Erythroblast (primary cell): ENCODE data around the gene MAD1L1.
"Not testable (repeated sequence)": the region's sequence is repeated elsewhere in the genome, so short reads cannot be mapped to it uniquely, and the experiment has no call there.

Experiments
- DNase-seq, 2 experiments: peaks; one replicate each; lab custom pipeline; 2025; lab: John Stamatoyannopoulos, UW
- GATA1 ChIP-seq: IDR thresholded peaks from 2 replicates; pipeline ENCODE4 v1.6.1; 2011; ENCODE audit warnings: low read depth, mild to moderate bottlenecking, control low read depth, low read length, moderate library complexity
- POLR2A ChIP-seq: IDR thresholded peaks from 2 replicates; pipeline ENCODE4 v1.6.1; 2011; ENCODE audit warnings: mild to moderate bottlenecking, low read length

MAD1L1 gene

DNA sequence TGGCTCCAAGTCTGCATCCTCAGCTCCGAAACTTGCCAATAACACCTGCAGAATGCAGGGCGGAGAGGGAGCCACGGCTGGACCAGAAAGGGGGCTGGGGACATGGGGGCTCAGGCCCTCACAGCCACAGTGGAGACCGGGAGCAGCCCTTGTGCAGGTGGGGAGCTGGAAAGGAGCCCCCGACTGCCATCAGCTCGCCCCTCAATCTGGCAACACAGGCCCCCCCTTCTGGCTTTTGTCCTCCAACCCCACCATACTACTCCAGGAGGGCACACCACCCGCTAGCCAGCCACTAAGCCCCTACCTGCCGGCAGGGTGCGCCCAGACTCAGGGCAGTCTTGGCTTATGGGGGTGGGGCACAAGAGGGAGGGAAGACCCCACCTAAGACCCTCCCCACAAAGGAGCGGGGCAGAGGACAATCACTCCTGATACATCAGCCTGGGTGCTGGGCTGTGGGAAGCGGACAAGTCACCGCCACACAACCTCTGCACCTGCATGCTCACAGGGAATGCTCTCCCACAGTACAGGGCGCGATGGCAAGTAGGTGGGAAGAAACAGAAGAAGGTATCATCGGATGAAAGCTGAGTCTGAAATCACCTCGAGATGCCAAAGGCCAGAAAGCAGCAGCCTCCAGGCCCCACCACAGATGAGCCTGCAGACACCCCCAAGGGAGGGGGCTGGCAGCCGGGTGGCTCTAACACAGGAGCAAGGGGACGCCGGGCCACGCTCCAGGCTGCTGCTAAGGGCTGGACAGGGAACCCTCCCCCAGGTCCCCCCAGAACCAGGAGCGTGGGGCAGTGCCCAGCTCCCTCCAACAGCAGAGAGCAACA lies 297.4 kb downstream of the MAD1L1 start:
- TF ChIP-seq POLR2A (no peak), GATA1 (no peak)
- no peak for DNase-seq

DNA sequence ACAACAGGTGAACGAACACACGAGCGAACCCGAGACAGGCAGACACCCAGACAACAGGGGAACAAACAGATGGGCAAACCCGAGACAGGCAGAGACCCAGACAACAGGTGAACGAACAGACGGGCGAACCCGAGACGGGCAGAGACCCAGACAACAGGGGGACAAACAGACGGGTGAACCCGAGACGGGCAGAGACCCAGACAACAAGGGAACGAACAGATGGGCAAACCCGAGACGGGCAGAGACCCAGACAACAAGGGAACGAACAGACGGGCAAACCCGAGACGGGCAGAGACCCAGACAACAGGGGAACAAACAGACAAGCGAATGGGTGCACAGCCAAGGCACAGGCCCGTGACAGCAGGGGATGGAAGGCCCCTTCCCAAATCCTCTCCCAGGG lies 298.0 kb downstream of the MAD1L1 start:
- TF ChIP-seq POLR2A (no peak), GATA1 (no peak)
- DNase-seq: no peak

DNA sequence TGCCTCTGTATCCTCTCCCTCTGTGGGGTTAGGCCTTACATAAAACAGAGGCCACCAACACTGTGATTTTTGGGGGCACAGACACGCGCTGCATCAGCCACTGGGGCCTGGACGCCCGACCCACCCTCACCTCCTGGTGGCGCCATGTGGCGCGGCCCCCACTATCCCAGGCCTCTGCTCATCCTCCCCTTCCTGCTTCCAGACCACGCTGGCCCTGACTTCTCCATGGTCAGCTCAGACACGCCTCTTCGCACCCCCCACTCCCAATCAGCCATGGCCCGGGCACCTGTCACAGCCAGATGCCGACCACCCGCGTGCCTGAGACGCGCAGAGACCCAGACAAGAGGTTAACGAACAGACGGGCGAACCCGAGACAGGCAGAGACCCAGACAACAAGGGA lies 298.7 kb downstream of the MAD1L1 start:
- TF ChIP-seq GATA1 (no peak), POLR2A (no peak)
- no peak for DNase-seq

DNA sequence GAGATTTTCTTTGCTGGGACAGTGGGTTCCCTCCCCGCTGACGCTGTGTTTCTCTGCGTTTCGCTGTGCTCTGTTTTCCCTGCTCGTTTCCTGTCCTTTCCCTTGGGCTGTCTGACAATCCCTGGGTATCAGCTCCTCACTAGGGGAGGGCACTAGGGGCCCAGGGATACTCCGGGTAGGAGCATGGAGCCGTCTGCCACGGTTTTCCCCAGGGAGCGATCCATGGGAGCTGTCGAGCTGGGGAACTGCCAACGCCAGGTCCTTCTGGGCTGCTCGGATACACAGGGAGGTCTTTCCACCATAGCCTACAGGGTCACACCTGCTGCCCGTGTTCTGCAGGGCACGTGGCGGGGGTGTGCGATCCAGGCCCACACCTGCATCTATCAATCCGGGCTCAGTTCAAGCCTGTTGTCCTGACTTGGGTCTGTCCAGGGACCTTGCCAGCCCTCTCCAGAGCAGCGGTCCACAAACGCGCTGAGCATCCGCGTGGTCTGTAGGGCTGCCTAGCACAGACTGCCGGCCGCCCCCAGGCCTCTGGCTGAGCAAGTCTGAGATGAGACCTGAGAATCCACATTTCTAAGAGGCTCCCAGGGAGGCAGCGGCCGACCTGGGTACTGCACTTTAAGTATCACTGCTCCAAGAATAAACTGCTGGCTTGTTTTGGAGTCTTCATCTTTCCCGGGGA lies 299.5 kb downstream of the MAD1L1 start:
- DNase-seq: no peak
- no peak for TF ChIP-seq POLR2A
- TF ChIP-seq GATA1: no peak

DNA sequence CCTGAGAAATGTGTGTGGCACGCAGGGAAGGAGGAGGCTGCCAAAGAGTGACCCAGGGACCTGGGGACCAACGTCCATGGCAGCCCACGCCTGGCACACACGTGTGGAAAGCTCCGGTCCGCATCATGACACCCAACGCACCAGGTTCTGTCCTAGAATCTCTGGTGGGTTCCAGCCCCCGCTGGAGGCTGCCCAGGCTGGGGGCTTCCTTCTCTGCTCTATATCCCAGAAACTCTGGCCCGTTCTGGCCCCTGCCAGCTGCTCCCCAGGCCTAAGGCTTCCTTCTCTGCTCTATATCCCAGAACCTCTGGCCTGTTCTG lies 300.8 kb downstream of the MAD1L1 start:
- TF ChIP-seq POLR2A (no peak), GATA1 (no peak)
- no peak for DNase-seq

DNA sequence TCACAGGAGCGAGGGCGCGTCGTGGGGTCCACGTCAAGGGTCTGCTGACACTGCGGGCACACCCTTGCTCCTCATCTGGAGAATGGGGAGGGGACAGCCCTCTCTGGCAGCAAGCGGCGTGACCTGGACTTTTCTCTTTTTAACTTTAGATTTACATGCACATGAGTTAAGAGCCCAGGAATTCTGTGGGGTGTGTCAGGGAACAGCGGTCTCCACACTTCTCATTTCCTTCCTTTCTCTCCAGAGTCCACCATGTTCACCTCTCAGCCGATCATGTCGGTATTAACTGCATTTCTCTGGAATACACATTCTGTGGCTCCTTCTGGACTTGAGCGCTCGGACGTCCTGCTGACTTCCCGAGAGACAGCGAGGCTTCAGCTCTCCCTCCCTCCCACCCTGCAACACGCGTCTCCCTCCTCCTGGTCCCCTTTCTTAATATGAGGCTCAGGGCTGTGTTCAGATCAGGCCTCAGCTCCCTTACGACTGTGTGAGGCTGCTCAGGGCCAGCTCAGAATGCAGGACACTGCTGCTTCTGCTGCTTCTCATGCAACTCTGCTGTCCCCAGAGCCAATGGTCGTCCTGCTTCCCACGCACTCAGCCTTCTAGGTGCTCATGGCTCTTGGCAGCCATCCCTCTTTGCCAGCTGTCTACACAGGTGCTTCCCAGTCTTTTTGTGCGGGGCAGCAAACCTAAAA lies 301.3 kb downstream of the MAD1L1 start:
- no peak for DNase-seq
- TF ChIP-seq GATA1: no peak
- TF ChIP-seq POLR2A: no peak

DNA sequence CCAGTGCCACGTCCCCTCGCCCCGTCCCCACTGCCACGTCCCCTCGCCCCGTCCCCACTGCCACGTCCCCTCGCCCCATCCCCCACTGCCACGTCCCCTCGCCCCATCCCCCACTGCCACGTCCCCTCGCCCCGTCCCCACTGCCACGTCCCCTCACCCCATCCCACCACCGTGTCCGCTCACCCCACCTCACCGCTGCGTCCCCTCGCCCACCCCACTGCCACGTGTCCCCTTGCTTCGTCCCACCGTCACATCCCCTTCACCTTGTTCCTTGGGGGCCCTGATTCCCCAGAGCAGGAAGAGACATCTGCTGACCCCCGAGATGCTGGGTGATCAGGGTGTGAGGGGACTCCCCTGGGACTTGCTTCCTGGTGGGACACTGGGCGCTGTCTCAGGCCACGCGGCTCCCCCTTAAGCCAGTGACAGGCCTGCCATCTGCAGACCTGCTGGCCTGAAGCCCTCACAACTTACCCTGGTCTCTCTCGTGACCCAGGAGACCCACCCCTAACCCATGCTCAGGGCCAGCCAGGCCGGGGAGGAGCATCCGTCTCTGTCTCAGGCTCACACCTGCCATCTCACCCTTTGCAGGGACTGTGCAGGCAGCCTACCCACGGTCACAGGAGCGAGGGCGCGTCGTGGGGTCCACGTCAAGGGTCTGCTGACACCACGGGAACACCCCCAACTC lies 302.2 kb downstream of the MAD1L1 start:
- no peak for DNase-seq
- TF ChIP-seq GATA1: no peak
- no peak for TF ChIP-seq POLR2A

DNA sequence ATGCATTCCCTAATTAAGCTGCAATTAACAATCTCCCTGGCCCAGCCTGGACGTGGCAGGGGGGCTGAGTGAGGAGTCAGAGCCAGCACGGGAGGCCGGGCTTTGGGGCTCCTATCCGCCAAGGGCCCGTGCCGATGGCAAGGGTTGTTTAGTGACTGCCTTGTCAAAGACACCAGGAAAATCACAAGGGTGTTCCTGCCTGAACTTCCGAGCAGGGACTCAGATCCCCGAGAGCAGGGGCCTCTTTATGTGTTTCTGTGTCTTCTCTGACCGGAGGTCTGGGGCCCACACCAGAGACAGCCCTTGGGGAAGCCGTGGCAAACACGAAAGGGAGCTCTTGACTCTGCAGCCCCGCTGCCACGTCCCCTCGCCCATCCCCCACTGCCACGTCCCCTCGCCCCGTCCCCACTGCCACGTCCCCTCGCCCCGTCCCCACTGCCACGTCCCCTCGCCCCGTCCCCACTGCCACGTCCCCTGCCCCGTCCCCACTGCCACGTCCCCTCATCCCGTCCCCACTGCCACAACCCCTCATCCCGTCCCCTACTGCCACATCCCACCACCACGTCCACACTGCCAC lies 303.3 kb downstream of the MAD1L1 start:
- DNase-seq: not testable (repeated sequence)

- no peak for DNase-seq
- no peak for TF ChIP-seq POLR2A
- no peak for TF ChIP-seq GATA1
These were observed 303.9 kb downstream of the MAD1L1 start for GRCh38 chr7:1928645-1929348.

GRCh38 chr7:1927937-1928644 lies 304.7 kb downstream of the MAD1L1 start:
- DNase-seq: no peak

DNA sequence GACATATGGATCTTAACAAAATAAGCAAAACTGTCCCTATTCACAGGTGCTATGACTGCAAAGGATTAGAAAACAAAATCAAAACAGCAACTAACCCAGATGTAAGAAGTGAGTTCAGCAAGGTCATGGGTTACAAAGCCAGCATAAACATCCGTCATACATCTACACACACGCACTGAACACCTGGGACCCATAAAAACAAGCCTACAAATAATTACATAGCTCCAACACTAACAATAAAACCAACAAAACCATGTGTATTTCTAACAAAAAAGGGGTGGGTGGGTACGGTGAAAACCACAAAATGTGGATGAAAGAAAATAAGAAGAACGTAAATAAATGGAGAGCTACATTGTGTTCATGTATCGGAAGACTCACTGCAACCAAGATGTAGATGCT lies 305.8 kb downstream of the MAD1L1 start:
- no peak for TF ChIP-seq POLR2A
- TF ChIP-seq GATA1: no peak

More at GRCh38 chr7:1927937-1928644, 304.7 kb downstream of the MAD1L1 start:
- no peak for TF ChIP-seq POLR2A
- no peak for TF ChIP-seq GATA1

More for the DNA sequence above, 305.8 kb downstream of the MAD1L1 start:
- DNase-seq: no peak
